ENCODE results near the gene OR2V2.

GRCh38 chr5:181171782-181172181 is 24.4 kb downstream of the OR2V2 start:
- no peak for TF ChIP-seq CTCF (IDR thresholded peaks at IDR 0.05)
- TF ChIP-seq POLR2A (IDR thresholded peaks at IDR 0.05) = no peak
